Mucosa of rectum (tissue), 2 donors: ENCODE results near the gene OAF.
A peak's percentile ranks its signal among the peaks of the same experiment; 100 is the strongest.

Experiments used
- H3K27ac ChIP-seq, 2 donors: one replicate each; pipeline ENCODE4 v1.7.0; 2013; ENCODE audit warnings: inconsistent platforms in 2 of 2, low read depth in 2 of 2, low read length in 2 of 2
- H3K27me3 ChIP-seq, 2 donors: one replicate each; pipeline ENCODE4 v1.7.0; 2013; ENCODE audit warnings: low read length in 2 of 2; ENCODE audit not compliant: control insufficient read depth in 2 of 2, insufficient read depth in 2 of 2
- H3K36me3 ChIP-seq, 2 donors: one replicate each; pipeline ENCODE4 v1.7.0; 2013; ENCODE audit warnings: low read length in 2 of 2; ENCODE audit not compliant: control insufficient read depth in 2 of 2, insufficient read depth in 2 of 2
- H3K4me1 ChIP-seq, 2 donors: one replicate each; pipeline ENCODE4 v1.7.0; 2013; ENCODE audit warnings: low read length in 2 of 2, mild to moderate bottlenecking in 1 of 2; ENCODE audit not compliant: control insufficient read depth in 2 of 2, insufficient read depth in 2 of 2
- H3K4me3 ChIP-seq, 2 donors: one replicate each; pipeline ENCODE4 v1.7.0; 2013; ENCODE audit warnings: low read length in 2 of 2
- H3K9ac ChIP-seq, 2 donors: one replicate each; pipeline ENCODE4 v1.7.0; 2013; ENCODE audit warnings: low read length in 2 of 2, low read depth in 1 of 2, mild to moderate bottlenecking in 1 of 2
- H3K9me3 ChIP-seq, 2 donors: one replicate each; pipeline ENCODE4 v1.7.0; 2013; ENCODE audit warnings: low read length in 2 of 2; ENCODE audit not compliant: control insufficient read depth in 2 of 2
- donor health status: healthy.
- donor health status: Normal muscosa, but diverticular disease.

The OAF gene

DNA sequence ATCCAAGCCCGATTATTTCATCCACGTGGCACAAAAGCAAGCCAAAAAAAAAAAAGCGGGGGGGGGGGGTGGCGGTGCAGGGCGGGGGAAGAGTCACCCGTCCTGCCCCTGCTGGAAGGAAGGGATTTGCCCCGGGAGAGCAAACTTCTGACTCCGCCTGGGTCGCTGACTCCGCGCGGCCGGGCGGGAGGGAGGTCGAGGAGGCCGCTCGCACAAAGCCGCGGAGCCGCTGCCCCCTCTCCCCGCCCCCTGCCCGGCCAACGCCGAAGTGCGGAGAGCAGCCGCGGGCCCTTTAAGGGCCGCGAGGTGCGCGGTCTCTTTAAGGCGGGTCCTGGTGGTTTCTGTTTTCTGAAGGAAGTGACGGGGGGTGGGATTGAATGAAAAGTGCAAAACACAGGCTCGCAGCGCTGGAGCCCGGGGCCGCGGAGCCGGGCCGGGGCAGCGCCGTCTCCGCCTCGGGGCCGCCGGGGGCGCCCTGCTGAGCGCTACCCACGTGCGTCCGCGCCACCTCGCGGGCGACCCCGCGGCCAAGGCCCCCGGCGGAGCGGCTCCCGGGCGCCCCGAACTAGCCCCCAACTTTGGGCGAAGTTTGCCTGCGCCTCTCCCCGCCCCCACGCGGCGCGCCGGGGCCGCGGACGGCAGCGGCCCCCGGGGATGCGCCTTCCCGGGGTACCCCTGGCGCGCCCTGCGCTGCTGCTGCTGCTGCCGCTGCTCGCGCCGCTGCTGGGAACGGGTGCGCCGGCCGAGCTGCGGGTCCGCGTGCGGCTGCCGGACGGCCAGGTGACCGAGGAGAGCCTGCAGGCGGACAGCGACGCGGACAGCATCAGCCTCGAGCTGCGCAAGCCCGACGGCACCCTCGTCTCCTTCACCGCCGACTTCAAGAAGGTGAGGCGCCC lies at the start of gene OAF:
OAF (plus strand) TSS at position 407 of the 896 bp plus-strand sequence; CDS start at position 655, 248 bp downstream.
- H3K4me1 ChIP-seq: peaks cover 43 to 50% of the 10 kb centered on the region in 2 donors
- peak within 1 kb of the TSS; percentile 90 to 92 for H3K27ac ChIP-seq
- peak within 1 kb of the TSS; percentile 85 to 96 for H3K9ac ChIP-seq

DNA sequence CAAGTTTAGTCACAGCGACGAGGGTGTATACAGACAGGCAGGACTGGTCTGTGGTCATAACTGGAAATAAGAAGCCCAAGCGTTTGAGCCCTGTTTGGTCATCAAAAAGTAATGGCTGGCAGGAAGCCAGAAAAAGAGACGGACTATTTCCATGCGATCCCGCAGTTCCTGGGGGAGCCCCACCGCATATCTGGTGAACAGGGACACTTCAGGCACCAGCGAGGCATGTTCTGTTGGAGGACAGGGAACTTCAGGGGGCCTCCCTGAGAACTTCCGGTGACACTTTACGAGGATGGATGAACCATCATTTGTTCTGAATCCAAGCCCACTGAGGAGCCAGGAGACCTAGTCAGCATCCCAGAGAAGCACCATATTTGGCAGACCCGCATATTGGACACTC lies 43.2 kb upstream of the OAF start:
- H3K27me3 ChIP-seq: peaks cover 17 to 25% of the 10 kb centered on the region in 2 donors

More for the DNA sequence above, at the start of gene OAF:
- peaks cover 17% of the 10 kb centered on the region in 2 donors for H3K36me3 ChIP-seq
- H3K9me3 ChIP-seq: no peaks in the 10 kb centered on the region
- peaks cover 0 to 4% of the 10 kb centered on the region in 2 donors for H3K27me3 ChIP-seq
- H3K4me3 ChIP-seq: peak within 1 kb of the TSS; percentile 85 to 90

DNA sequence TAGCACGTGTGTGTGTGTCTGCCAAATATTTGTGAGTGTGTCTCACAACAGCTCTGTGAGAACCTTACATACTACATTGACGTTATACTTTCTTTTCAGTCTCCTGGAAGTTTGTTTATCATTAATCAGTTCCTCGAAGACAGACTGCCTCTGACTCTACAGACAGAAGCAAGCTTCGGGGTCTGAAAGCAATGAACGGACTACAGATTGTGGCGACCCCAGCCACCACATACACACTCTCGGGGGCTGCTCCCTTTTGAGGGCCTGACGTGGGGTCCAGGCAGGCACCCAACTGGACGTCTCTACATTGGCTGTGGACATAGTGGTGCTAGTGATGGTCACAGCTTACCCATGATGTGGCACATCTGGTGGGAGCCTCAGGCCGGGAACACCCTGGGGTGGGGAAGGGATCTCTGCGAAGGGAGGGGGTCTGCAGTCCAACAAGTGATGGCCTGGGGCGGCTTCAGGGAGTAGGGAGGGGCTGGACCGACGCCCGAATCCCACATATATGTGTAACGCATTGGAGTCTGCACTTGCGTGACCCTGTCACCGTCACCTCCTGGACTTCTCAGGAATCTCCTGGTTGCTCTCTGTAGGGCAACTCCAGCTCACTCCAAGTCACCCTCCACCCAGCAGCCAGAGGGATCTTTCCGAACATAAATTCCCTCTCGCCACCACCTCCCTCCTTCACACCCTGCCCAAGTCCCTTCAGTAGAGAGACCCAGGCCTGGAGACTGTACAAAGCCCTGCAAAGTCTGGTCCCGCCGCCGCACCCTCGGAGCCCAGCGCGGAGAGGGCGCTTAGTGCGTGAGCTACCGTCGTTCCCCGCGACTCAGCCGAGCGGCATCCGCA lies 42.5 kb upstream of the OAF start:
- H3K9me3 ChIP-seq: no peaks in the 10 kb centered on the region
- H3K27me3 ChIP-seq: peaks cover 17 to 25% of the 10 kb centered on the region in 2 donors
- peaks cover 11% of the 10 kb centered on the region in 2 donors for H3K4me1 ChIP-seq
- H3K4me3 ChIP-seq: peak overlapping the region; percentile 67
- peak overlapping the region in 1 of 2 donors; percentile 9 for H3K27ac ChIP-seq
- peak overlapping the region in 1 of 2 donors; percentile 64 for H3K9ac ChIP-seq
- no peaks in the 10 kb centered on the region for H3K36me3 ChIP-seq

More for the DNA sequence above, 43.2 kb upstream of the OAF start:
- H3K27ac ChIP-seq: no peak overlapping the region
- H3K4me1 ChIP-seq: peaks cover 11% of the 10 kb centered on the region in 2 donors
- no peaks in the 10 kb centered on the region for H3K9me3 ChIP-seq
- H3K36me3 ChIP-seq: no peaks in the 10 kb centered on the region
- H3K4me3 ChIP-seq: no peak overlapping the region
- H3K9ac ChIP-seq: no peak overlapping the region

DNA sequence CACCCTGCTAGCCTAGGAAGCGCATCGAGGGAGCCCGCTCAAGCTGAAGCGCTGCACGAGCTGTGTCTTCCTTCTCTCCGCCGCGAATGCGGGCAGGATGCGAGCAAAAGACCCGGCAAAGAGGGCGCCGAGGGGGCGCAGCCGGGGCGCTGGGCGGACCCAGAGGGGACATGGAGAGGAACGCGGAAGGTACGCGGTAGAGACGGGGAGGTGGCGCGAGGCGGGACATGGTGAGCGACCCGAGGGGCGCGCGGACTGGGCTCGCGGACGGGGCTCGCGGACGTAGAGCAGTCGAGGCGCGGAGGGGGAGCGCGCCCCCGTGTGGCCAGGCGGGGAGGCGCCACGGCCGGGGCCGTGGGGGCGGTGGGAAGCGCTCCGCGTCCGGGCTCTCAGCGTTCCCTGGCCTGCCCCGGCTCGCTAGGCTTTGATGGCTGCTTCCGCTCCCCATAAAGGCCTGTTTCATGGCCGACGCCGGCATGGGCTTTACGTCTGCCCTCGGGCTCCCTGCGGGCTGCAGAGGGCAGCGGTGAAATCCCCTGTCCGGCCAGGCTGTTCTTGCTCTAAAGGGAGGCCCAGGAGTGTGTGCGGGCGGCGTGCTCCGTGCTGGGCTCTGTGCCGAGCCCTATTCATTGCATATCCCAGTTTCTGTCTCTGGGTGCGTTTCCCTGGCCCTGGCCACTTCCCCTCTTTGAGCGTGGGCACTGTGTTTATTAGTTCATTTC lies 41.7 kb upstream of the OAF start:
- Histone ChIP-seq H3K9ac (peak overlapping the region in 1 of 2 donors; percentile 64), H3K27me3 (peaks cover 17 to 25% of the 10 kb centered on the region in 2 donors)

DNA sequence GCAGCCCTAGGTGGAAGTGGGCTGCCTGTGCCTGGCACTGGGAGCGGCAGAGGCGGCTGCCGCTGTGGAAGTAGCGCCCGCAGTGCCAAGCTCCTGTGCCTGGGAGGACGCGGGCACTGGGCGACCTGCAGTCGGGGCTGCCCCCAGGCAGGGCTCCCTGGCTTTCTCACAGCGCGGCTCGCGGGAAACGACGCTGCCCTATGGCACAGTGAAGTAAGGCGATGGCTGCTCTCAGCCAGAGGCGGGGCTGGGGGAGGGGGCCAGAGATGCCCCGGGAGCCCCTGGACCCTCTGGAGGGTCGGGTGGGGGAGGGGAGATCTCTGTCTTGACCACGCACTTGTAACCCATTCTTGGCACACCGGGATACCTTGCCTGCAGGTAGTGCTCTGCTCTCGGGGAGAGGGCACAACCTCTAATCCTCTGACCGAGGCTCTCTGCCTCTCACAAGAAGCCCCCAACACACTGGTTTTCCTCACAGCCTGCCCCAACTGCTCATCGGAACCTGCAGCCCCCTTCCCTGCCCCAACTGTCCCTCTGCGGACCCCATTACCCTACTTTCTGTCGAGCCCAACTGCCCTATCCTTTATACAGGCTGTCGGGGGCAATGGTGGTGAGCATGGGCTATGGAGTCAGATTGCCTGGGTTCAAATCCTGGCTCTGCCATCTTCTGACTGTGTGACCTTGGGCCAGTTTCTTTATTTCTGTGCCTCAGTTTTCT lies 40.7 kb upstream of the OAF start:
- H3K9ac ChIP-seq: no peak overlapping the region
- peaks cover 17 to 21% of the 10 kb centered on the region in 2 donors for H3K27me3 ChIP-seq
- H3K4me3 ChIP-seq: no peak overlapping the region
- H3K9me3 ChIP-seq: no peaks in the 10 kb centered on the region
- H3K4me1 ChIP-seq: peaks cover 11% of the 10 kb centered on the region in 2 donors
- H3K27ac ChIP-seq: no peak overlapping the region
- no peaks in the 10 kb centered on the region for H3K36me3 ChIP-seq

More for the DNA sequence above, 41.7 kb upstream of the OAF start:
- Histone ChIP-seq H3K27ac (peak overlapping the region in 1 of 2 donors; percentile 9), H3K4me3 (peak overlapping the region; percentile 67), H3K4me1 (peaks cover 11% of the 10 kb centered on the region in 2 donors), H3K9me3 (no peaks in the 10 kb centered on the region), H3K36me3 (no peaks in the 10 kb centered on the region)

DNA sequence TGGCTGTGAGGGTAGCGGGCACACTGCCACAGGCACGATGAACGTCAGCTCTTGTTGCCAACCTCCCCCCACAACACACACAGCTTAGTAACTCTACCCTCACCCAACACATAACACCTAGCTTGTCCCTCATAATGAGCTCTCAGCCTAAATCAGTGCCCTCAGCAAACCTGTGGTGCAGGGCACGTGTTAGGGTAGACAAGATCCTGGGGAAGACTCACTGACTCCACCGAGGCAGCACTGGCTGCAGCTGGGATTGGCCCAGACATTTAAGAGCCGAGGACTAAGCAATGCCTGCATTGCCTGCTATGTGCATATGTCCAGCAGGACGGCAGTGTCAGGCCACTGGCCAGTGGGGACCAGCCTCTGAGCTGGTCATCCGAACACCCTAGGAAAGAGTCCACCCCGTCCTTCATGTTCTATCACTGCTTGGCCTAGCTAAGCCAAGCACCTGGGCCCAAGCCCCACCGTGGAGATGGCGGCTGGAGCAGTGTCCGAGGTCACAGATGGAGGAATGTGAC lies 40.0 kb upstream of the OAF start:
- Histone ChIP-seq H3K27ac (no peak overlapping the region), H3K27me3 (peaks cover 17 to 21% of the 10 kb centered on the region in 2 donors), H3K4me1 (peaks cover 11% of the 10 kb centered on the region in 2 donors), H3K36me3 (no peaks in the 10 kb centered on the region), H3K9me3 (no peaks in the 10 kb centered on the region), H3K4me3 (no peak overlapping the region), H3K9ac (no peak overlapping the region)

DNA sequence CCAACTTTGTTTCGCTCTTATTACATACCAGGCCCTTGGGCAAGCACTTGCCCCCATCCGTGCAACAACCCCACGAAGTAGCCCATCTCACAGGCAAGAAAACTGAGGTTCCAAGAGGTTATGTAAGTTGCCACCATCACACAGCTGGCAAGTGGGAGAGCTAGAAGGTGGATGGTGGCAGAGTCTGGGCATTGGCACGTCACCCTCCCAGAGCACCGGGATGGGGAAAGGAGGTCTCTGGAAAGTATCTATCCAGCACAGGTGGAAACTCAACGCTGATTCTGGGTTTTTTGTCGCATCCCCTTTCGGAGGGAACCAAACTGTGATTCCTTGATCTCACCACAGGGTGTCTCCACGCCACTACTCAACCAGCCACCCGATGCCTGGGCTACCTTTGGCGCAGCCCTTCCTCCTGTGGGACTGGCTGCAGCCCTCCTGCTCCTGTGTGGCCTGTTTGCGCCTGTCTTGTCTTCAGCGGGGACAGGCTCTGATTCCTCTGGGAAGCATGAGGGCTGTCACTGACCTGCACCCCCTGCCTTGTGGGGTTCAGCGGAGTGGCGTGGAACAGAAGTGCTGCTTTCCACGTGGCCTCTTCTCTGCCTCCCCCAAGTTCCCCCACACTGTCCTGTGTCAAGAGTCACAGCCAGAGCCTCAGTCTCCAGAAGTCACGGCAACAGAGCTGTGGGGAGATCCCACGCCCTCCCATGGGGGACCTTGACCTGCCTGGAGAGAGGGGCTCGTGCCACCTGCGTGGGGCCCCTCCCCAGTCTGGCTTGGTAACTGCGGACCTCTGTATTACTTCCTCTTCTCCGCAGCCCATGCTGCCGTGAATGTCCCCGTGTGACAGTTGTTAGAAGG lies 38.5 kb upstream of the OAF start:
- Histone ChIP-seq H3K27me3 (peaks cover 13 to 17% of the 10 kb centered on the region in 2 donors), H3K9me3 (no peaks in the 10 kb centered on the region), H3K27ac (no peak overlapping the region), H3K9ac (no peak overlapping the region), H3K4me3 (peak overlapping the region in 1 of 2 donors; percentile 26), H3K4me1 (peaks cover 11% of the 10 kb centered on the region in 2 donors), H3K36me3 (no peaks in the 10 kb centered on the region)

DNA sequence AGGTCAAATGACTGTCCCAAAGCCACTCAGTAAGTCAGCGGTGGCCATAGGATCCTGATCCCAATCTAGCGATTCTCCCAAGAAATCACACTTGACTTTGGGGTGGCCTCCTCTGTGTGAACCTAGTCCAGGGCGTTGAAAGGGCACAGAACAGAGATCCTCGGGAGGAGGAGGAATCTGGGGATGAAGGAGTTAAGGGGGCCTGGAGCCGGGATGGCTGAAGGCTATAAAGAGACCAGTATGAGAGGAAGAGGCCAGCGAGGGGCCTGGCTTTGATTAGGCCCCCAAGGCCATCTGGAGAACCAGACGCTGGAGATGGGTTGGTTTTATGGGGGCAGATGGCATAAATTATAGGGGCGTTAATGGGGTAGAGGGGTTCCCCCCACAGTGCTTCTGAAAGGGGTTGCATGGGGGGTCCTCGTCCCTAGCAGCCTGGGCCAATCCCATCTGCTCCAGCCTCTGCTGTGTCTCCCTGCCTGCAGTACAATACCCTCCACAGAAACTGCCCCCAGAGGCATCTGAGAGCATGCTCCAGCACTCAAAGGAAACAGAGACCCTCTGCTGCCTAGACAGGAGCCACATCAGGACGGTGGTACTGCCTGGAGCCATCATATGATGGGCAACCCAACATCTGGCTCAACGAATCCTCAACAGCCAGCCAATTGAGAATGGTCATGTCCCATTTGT lies 37.7 kb upstream of the OAF start:
- Histone ChIP-seq H3K9me3 (no peaks in the 10 kb centered on the region), H3K9ac (no peak overlapping the region), H3K4me1 (peaks cover 11% of the 10 kb centered on the region in 2 donors), H3K4me3 (no peak overlapping the region), H3K36me3 (no peaks in the 10 kb centered on the region), H3K27me3 (peaks cover 6 to 10% of the 10 kb centered on the region in 2 donors), H3K27ac (no peak overlapping the region)
